Keratinocyte (primary cell): ENCODE data around the gene PIK3CD.

Experiments
- EZH2 ChIP-seq: IDR thresholded peaks from one replicate; pipeline ENCODE4 v1.6.1; 2012; ENCODE audit warnings: inconsistent platforms, mild to moderate bottlenecking, low read length, moderate library complexity
- TF ChIP-seq, protein P1 (sequence below), 3 experiments: IDR thresholded peaks in 1 of 3; conservative IDR thresholded peaks in 1 of 3; optimal IDR thresholded peaks in 1 of 3; 2 replicates in 2 of 3; 3 replicates in 1 of 3; pipeline versions ENCODE3 to v1.5.1; 2011; ENCODE audit warnings: low read length in 3 of 3, mild to moderate bottlenecking in 3 of 3, moderate library complexity in 2 of 3, control low read depth in 1 of 3, inconsistent platforms in 1 of 3; ENCODE audit not compliant: insufficient read depth in 2 of 3; ENCODE audit errors: extremely low read depth in 1 of 3

DNA sequence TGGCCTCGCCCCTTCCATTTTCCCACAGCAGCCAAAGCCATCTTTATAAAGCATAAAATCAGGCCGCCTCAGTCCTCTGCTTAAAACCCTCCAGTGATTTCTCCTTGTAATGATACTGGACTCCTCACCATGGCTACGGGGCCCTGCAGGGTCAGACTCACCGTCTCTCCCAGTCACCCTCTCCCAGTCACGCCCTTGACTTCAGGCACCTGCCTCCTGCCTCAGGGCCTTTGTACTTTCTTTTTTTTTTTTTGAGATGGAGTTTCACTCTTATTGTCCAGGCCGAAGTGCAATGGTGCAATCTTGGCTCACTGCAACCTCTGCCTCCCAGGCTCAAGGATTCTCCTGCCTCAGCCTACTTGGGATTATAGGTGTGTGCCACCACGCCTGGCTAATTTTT is 47.8 kb downstream of the PIK3CD start:
- TF ChIP-seq EZH2: no peak
- TF ChIP-seq, protein P1, sequence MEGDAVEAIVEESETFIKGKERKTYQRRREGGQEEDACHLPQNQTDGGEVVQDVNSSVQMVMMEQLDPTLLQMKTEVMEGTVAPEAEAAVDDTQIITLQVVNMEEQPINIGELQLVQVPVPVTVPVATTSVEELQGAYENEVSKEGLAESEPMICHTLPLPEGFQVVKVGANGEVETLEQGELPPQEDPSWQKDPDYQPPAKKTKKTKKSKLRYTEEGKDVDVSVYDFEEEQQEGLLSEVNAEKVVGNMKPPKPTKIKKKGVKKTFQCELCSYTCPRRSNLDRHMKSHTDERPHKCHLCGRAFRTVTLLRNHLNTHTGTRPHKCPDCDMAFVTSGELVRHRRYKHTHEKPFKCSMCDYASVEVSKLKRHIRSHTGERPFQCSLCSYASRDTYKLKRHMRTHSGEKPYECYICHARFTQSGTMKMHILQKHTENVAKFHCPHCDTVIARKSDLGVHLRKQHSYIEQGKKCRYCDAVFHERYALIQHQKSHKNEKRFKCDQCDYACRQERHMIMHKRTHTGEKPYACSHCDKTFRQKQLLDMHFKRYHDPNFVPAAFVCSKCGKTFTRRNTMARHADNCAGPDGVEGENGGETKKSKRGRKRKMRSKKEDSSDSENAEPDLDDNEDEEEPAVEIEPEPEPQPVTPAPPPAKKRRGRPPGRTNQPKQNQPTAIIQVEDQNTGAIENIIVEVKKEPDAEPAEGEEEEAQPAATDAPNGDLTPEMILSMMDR (optimal IDR thresholded peaks at IDR 0.05 in 1 of 3, IDR thresholded peaks at IDR 0.05 in 1 of 3, conservative IDR thresholded peaks at IDR 0.05 in 1 of 3; ENCODE audit: extremely low read depth in 1 of 3, insufficient read depth in 2 of 3, low read length in 3 of 3): no peak
